Measurements from ENCODE around the gene HECW1.
A peak's percentile ranks its signal among the peaks of the same experiment; 100 is the strongest.
"Not testable (repeated sequence)": the region's sequence is repeated elsewhere in the genome, so short reads cannot be mapped to it uniquely, and the experiment has no call there.

Gene HECW1

GRCh38 chr7:43112459-43112940, at the start of gene HECW1:
Gene HECW1 (plus strand): TSS chr7:43112647. CDS start chr7:43243906, 131,259 bp downstream.
- DNase-seq (ENCODE audit: low read depth): no peak

- DNase-seq (ENCODE audit: low read depth): peak; percentile 7
Observed at GRCh38 chr7:43071604-43072003, 40.8 kb upstream of the HECW1 start.

GRCh38 chr7:43072530-43072929, 39.9 kb upstream of the HECW1 start:
- DNase-seq (ENCODE audit: low read depth): peak; percentile 33

- DNase-seq (ENCODE audit: low read depth): not testable (repeated sequence)
Observed at GRCh38 chr7:43073811-43074210, 38.6 kb upstream of the HECW1 start.

- no peak for DNase-seq (ENCODE audit: low read depth)
Observed at GRCh38 chr7:43076189-43076605, 36.2 kb upstream of the HECW1 start.

- DNase-seq (ENCODE audit: low read depth): no peak
Observed at GRCh38 chr7:43076606-43077005, 35.8 kb upstream of the HECW1 start.

- DNase-seq (ENCODE audit: low read depth): no peak
Observed at GRCh38 chr7:43077285-43077684, 35.2 kb upstream of the HECW1 start.

GRCh38 chr7:43077732-43078391, 34.6 kb upstream of the HECW1 start:
- peak; percentile 60 for DNase-seq (ENCODE audit: low read depth)

GRCh38 chr7:43078794-43079193, 33.7 kb upstream of the HECW1 start:
- DNase-seq (ENCODE audit: low read depth): no peak

- DNase-seq (ENCODE audit: low read depth): no peak
Observed at GRCh38 chr7:43081603-43082002, 30.8 kb upstream of the HECW1 start.

- peak; percentile 69 for DNase-seq (ENCODE audit: low read depth)
Observed at GRCh38 chr7:43083106-43083505, 29.3 kb upstream of the HECW1 start.

- no peak for DNase-seq (ENCODE audit: low read depth)
Observed at GRCh38 chr7:43085017-43085416, 27.4 kb upstream of the HECW1 start.

GRCh38 chr7:43085992-43086391, 26.5 kb upstream of the HECW1 start:
- DNase-seq (ENCODE audit: low read depth): no peak

- no peak for DNase-seq (ENCODE audit: low read depth)
Observed at GRCh38 chr7:43092819-43093218, 19.6 kb upstream of the HECW1 start.

- no peak for DNase-seq (ENCODE audit: low read depth)
Observed at GRCh38 chr7:43096875-43097274, 15.6 kb upstream of the HECW1 start.

GRCh38 chr7:43099750-43100149, 12.7 kb upstream of the HECW1 start:
- DNase-seq (ENCODE audit: low read depth): no peak

GRCh38 chr7:43104874-43105520, 7.5 kb upstream of the HECW1 start:
- peak; percentile 41 for DNase-seq (ENCODE audit: low read depth)

GRCh38 chr7:43105521-43106120, 6.8 kb upstream of the HECW1 start:
- DNase-seq (ENCODE audit: low read depth): no peak

- DNase-seq (ENCODE audit: low read depth): peak; percentile 54
Observed at GRCh38 chr7:43108255-43109011, 4.0 kb upstream of the HECW1 start.

- DNase-seq (ENCODE audit: low read depth): peak; percentile 36
Observed at GRCh38 chr7:43110791-43111535, 1.5 kb upstream of the HECW1 start.

GRCh38 chr7:43111630-43112458, 603 bp upstream of the HECW1 start:
- DNase-seq (ENCODE audit: low read depth): no peak

Data from amniotic epithelial cell (primary cell).